Panc1 (cell line): Measurements from ENCODE around the gene LY6G6F. TPM values are rescaled to one million over a fixed set of nuclear protein-coding genes. Genes with fewer than 3 reads are reported as not detected.

ENCODE experiments used
- ATAC-seq: fragments of 200-7000 bp; cut with Tn5 transposase; 2 replicates; pipeline ENCODE4 v1.9.1; 2020; ENCODE audit warnings: mild to moderate bottlenecking, moderate library complexity
- BruUV-seq: library from RNA; stranded (reverse); fragments of 400-500 nt; replicated peaks from 2 replicates; lab custom pipeline; 2021; lab: Mats Ljungman, UMichigan
- CTCF ChIA-PET: fragments of 300-600 bp; sonication (Branson Sonifier 250); formaldehyde crosslinking; loops from one replicate; lab custom pipeline; 2022; ENCODE audit warnings: antibody characterized with exemption; lab: Charles Lee
- POLR2A ChIA-PET: fragments of 300-600 bp; sonication (Branson Sonifier 250); formaldehyde crosslinking; loops from one replicate; lab custom pipeline; 2022; ENCODE audit warnings: antibody characterized with exemption; lab: Charles Lee
- DNase-seq: peaks from one replicate; pipeline ENCODE4 v3.0.0-alpha.2; 2010; ENCODE audit warnings: low read depth, low spot score
- H3K27ac ChIP-seq: 2 replicates; pipeline ENCODE4 v1.5.1; 2011; ENCODE audit warnings: mild to moderate bottlenecking, low read length, inconsistent platforms
- H3K27me3 ChIP-seq: fragments of 200-500 bp; sonication (Bioruptor generic); 2 replicates; pipeline ENCODE4 v1.6.0; 2014; ENCODE audit warnings: low read length, inconsistent platforms; ENCODE audit not compliant: control insufficient read depth, insufficient read depth
- H3K36me3 ChIP-seq: fragments of 200-500 bp; sonication (Bioruptor generic); 2 replicates; pipeline ENCODE4 v1.5.1; 2014; ENCODE audit warnings: inconsistent platforms, mild to moderate bottlenecking, low read length, moderate library complexity; ENCODE audit not compliant: control insufficient read depth, insufficient read depth
- H3K4me1 ChIP-seq: 2 replicates; pipeline ENCODE4 v1.5.1; 2011; ENCODE audit warnings: inconsistent platforms, mild to moderate bottlenecking, low read length, moderate library complexity; ENCODE audit not compliant: control insufficient read depth, insufficient read depth
- H3K4me3 ChIP-seq, 2 experiments: 2 replicates each; pipeline ENCODE4 v1.5.1; 2011 to 2012; ENCODE audit warnings: low read depth in 2 of 2, low read length in 2 of 2, mild to moderate bottlenecking in 2 of 2, inconsistent platforms in 1 of 2, moderate library complexity in 1 of 2
- H3K9me3 ChIP-seq: fragments of 200-500 bp; sonication (Bioruptor generic); 2 replicates; pipeline ENCODE4 v1.5.1; 2014; ENCODE audit warnings: low read depth, mild to moderate bottlenecking, inconsistent platforms, low read length, moderate library complexity; ENCODE audit not compliant: control insufficient read depth, insufficient read depth
- CTCF ChIP-seq: fragments of 450-650 bp; IDR thresholded peaks from 2 replicates; pipeline ENCODE4 v1.5.1; 2017; ENCODE audit warnings: mild to moderate bottlenecking
- POLR2AphosphoS5 ChIP-seq: IDR thresholded peaks from 2 replicates; pipeline ENCODE4 v1.6.1; 2012; ENCODE audit warnings: mild to moderate bottlenecking, low read depth, low read length, moderate library complexity
- REST ChIP-seq, 2 experiments: IDR thresholded peaks; 2 replicates each; pipeline ENCODE4 v1.6.1; 2011 to 2012; ENCODE audit warnings: low read depth in 2 of 2, control low read depth in 1 of 2, low read length in 1 of 2, mild to moderate bottlenecking in 1 of 2, moderate library complexity in 1 of 2; ENCODE audit not compliant: insufficient read depth in 1 of 2
- SIN3A ChIP-seq: IDR thresholded peaks from 2 replicates; pipeline ENCODE4 v1.6.1; 2012; ENCODE audit warnings: low read depth, mild to moderate bottlenecking, low read length, moderate library complexity, borderline replicate concordance; ENCODE audit not compliant: insufficient read depth
- TCF7L2 ChIP-seq: IDR thresholded peaks from 2 replicates; pipeline ENCODE4 v1.6.1; 2011; ENCODE audit warnings: mild to moderate bottlenecking, low read depth, low read length, inconsistent platforms
- in situ Hi-C: cut with HindIII; loops from 2 replicates; pipeline ENCODE4 v1.10.0; 2016; ENCODE audit warnings: low sequenced_read_pairs, low pct_unique_long_range_greater_than_20kb
- intact Hi-C: fragments of 100-400 bp; cut with micrococcal nuclease; formaldehyde crosslinking; loops from one replicate; pipeline ENCODE4 v1.10.0; 2022; ENCODE audit not compliant: unreplicated experiment
- total RNA-seq: library from RNA; stranded (reverse); gene quantifications from one replicate; pipeline ENCODE4 v1.2.1, GENCODE V29; 2021; ENCODE audit not compliant: unreplicated experiment

The LY6G6F gene
- total RNA-seq, 1 experiment from 2014 or later = not detected

- Histone ChIP-seq H3K4me1 (peaks cover 44% of the 10 kb centered on the region), H3K27ac (peak overlapping the region; percentile 100), H3K27me3 (no peaks in the 10 kb centered on the region), H3K9me3 (no peaks in the 10 kb centered on the region), H3K4me3 (peak overlapping the region; percentile 6 to 90; a peak in 3 of 4 replicates), H3K36me3 (peaks cover 12% of the 10 kb centered on the region)
- ChIA-PET POLR2A (interaction anchor here (0.6 to 1.7 kb wide), 6 partner anchors 14 to 161 kb away, joined by 3 to 9 read pairs (median 4); no protein-coding TSS in a partner anchor), CTCF (interaction anchor here (0.6 to 1.4 kb wide), 3 partner anchors 8 to 94 kb away, joined by 3 to 4 read pairs (median 3); no protein-coding TSS in a partner anchor)
- no TSS peak for BruUV-seq
- intact Hi-C loops (loop anchor here (10.0 kb wide), 1 partner anchor 97 kb away; no protein-coding TSS in a partner anchor), in situ Hi-C loops (no loop called here)
- DNase-seq (no peak), ATAC-seq (peak; percentile 35)
- TF ChIP-seq TCF7L2 = peak; percentile 93
- 0 out of 2 replicates have a peak, but pooled peaks have one; percentile 59 for TF ChIP-seq POLR2AphosphoS5
- TF ChIP-seq REST (IDR thresholded peaks at IDR 0.05; ENCODE audit: insufficient read depth in 1 of 2, low read depth in 2 of 2, low read length in 1 of 2) = no peak
- TF ChIP-seq SIN3A = no peak
Observed at GRCh38 chr6:31737991-31738979, 31.6 kb downstream of the LY6G6F start.

DNA sequence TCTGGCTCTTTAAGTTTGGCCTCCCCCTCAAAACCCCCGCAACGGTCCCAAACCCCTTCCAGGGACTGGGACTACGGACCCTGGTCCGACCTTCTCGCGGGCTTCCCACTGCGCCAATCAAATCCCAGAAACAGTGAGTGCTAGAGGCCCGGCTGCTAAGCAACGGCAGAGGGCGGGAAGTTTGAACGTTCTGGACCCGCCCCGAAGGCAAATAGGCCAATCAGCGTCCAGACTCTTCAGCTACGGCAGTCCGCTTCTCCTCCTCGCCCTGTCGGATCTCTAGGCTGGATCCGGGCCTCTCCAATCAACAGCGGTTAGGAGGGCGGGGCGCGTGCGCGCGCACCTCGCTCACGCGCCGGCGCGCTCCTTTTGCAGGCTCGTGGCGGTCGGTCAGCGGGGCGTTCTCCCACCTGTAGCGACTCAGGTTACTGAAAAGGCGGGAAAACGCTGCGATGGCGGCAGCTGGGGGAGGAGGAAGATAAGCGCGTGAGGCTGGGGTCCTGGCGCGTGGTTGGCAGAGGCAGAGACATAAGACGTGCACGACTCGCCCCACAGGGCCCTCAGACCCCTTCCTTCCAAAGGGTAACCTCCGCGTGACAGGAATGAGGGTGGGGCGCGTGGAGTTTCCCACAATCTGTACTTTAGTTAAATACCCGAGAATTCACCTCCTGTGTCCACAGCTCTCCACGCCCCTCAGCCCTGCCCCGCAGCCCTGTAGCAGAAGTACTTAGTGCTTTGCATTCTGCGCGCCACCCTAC lies 33.2 kb downstream of the LY6G6F start, which contains the start of gene MSH5:
Gene MSH5, plus strand, starts transcription at position 367 of the 758 bp plus-strand sequence. CDS start 462 bp downstream, outside the sequence.
- POLR2A ChIA-PET = interaction anchor here (0.5 to 1.5 kb wide), 3 partner anchors 9 to 80 kb away, joined by 3 to 6 read pairs (median 5); no protein-coding TSS in a partner anchor
- peak within 1 kb of the TSS; percentile 100 for H3K27ac ChIP-seq
- CTCF ChIA-PET = interaction anchor here (0.7 to 1.4 kb wide), 2 partner anchors 30 to 90 kb away, joined by 4 to 5 read pairs; no protein-coding TSS in a partner anchor
- peaks cover 7% of the 10 kb centered on the region; the same call in 1 of the 2 replicates for H3K36me3 ChIP-seq
- peaks cover 32% of the 10 kb centered on the region for H3K4me1 ChIP-seq
- TF ChIP-seq REST (IDR thresholded peaks at IDR 0.05; ENCODE audit: insufficient read depth in 1 of 2, low read depth in 2 of 2, low read length in 1 of 2) (no peak), SIN3A (peak; percentile 78; the same call in 1 of the 2 replicates), CTCF (no peak), POLR2AphosphoS5 (peak; percentile 76), TCF7L2 (peak; percentile 11; the same call in 1 of the 2 replicates)
- H3K9me3 ChIP-seq = no peaks in the 10 kb centered on the region
- ATAC-seq (peak; percentile 87), DNase-seq (peak; percentile 96)
- no peaks in the 10 kb centered on the region for H3K27me3 ChIP-seq
- peak within 1 kb of the TSS; percentile 79 to 90 for H3K4me3 ChIP-seq
- intact Hi-C loops (loop anchor here (10.0 kb wide), 1 partner anchor 95 kb away; no protein-coding TSS in a partner anchor), in situ Hi-C loops (no loop called here)
- BruUV-seq = TSS peak; percentile 87
